Fibroblast of skin of right biceps (primary cell): Measurements from ENCODE around the gene EYA2.

Experiments
- DNase-seq: peaks from one replicate; pipeline ENCODE4 v3.0.0-alpha.2; 2013

The EYA2 gene

DNA sequence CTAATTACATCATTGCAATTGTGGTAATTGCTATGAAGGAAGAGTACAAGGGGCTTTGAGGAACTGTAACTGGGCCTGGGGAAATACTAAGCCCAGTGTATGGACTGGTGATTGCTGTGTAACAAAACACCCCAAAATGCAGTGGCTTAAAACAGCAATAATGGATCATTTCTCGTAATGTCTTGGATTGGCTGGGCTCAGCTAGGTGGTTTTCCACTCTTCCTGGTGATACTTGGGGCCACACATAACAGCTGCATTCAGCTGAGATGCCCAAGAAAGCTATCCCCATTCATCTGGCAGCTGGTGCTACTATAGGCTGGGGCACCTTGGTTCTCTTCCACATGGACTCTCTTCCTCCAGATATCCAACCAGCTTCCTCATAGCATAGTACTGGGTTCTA lies 150.3 kb downstream of the EYA2 start:
- no peak for DNase-seq

DNA sequence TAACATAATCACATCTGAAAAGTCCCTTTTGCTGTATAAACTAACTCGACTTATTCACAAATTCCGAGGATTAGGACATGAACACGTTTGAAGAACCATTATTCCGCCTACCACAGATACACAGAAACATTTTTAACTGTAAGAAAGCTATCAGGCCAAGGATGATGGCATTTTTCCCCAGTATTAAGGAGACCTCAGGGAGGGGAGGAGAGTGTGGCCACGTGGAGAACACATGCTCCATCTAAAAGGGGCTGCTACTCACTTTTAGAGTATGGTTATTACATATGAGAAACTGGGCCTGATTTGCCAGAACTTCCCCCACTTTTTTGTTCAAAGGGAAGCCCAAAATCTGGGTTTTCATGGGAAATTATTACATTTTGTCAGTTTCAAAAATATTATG lies 153.4 kb downstream of the EYA2 start:
- no peak for DNase-seq

DNA sequence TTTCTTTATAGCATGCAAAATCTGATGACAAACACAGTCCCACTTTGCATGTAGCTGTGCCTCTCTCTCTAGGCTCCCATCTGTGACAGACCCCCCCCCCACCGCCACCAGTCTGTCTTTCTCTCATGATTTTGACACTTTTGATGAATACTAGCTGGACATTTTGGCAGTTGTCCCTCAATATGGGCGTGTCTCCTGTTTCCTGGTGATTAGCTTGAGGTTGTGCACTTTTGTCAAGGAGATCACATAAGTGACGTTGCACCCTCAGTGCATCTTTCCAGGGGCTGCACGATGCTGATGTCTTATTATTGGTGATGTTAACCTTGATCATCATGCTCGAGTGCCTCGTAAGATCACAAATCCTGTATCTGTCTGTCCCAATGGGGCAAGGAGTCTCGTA lies 155.1 kb downstream of the EYA2 start:
- DNase-seq, result no peak

- no peak for DNase-seq
Observed at GRCh38 chr20:47050996-47051395, 156.4 kb downstream of the EYA2 start.

GRCh38 chr20:47051936-47052526 lies 157.4 kb downstream of the EYA2 start:
- no peak for DNase-seq

DNA sequence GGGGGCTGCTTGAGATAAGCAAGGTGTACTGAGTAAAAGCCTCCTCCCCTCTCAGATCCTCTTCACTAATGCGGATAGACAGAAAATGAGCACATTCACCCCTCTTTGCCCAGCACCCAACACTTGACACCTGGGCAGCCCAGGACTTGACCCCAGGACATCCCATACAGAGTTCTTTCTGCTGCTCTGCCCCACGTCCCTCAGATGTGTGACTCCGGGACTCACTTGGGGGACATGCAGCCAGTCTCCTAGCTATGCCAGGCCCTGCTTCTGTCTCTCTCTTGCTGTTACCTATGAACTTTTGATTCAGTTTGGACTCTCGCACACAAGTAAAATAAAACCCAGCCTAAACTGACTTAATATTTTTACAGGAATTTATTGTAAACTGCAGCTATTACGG lies 159.9 kb downstream of the EYA2 start:
- no peak for DNase-seq

DNA sequence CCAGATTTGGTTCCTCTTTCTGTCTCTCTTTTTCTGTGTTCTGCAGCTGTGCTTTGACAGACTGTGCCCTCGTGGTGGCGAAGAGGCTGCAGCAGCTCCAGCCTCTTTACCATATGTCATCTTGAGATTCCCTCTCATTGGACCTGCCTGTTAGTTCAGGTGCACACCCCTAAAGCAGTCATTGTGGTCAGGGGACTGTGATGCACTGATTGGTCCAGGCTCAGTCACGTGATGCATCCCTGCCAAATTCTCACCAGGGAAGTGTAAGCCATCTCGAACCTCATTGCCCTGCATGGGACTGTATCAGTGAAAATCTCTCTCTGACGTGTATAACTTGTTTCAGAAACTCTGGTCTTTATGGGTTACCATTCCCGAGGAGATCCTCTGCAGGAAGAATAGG lies 160.3 kb downstream of the EYA2 start:
- no peak for DNase-seq

DNA sequence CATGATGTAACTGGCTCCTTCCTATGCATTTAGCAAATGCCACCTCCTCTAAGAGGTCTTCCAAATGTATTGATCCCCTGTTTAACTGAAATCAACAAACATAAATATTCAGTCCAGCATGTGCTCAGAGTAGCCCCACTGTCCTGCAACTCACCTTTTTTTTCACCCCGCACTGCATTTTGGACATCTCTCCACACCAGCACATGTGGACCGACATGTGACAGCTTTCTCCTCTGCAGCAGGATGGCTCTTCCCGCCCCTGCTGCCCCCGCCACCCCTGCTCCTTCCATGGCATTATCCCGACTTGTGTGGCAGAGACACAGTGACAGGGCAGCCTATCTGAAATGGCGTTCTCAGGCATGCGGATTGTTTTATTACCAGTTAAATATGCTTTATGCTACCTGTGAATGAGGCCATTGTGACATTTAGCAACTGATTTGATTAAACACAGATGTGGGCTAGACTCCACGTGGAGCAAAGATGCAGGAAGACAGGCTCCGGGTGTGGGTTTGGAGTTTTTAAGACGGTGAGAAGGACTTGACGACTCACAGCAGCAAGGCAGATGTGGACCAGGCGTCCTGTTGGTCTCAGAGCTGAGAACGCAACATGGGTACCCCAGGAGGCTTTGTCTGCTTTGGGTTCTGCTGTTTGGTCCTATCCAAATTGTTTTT lies 161.2 kb downstream of the EYA2 start:
- DNase-seq, result peak; percentile 43

DNA sequence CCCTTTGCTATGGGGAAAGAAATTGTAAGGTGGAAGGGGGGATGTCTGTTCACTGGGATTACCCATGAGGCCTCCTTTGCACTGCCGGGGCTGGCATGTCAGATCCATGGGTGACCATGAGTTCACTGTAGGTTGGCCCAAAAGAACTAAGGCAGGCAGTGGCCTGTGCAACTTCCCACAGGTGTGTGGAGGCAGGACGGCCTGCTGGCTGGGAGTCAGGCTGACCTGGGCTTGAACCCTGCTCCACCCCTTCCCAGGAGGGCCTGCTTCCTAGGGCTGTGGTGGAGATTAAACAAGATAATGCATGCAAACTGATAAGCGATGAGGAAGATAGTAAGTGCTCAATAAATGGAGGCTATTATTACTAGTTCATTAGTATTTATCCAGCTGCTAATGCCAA lies 163.0 kb downstream of the EYA2 start:
- DNase-seq, result no peak

- no peak for DNase-seq
Observed at GRCh38 chr20:47058236-47058635, 163.6 kb downstream of the EYA2 start.

GRCh38 chr20:47059536-47059935 lies 164.9 kb downstream of the EYA2 start:
- DNase-seq, result no peak

GRCh38 chr20:47061549-47061948 lies 166.9 kb downstream of the EYA2 start:
- DNase-seq, result no peak

DNA sequence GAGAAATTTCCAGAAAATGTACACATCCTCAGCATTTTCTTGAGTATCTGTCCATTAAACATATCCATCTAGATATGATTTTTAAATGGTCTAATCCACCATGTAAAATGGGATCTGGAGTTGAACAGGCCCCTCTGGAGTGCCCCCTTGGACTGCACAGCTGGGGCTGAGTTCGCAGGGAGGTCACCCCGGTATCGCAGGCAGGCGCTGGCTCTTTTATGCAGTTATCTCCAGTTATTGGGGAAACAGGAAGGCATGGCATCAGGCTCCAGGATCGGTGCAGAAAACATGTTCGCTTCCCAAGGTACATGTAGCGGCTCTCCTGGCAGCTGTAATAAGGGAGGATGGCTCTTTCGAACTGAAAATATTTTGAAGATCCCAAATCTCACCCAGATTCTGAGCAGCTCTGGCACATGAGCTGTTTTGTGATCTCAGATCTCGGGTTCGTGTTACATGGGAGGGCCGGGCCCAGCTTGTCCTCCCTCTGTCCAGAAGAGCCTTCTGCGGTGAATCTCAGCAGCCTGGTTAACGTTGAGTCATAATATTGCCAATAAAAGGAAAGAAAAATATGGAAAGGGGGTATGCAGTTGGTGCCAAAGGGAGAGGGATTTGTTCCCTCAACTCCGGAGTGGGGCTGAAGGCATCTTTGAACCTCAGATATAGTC lies 167.7 kb downstream of the EYA2 start:
- DNase-seq, result no peak

DNA sequence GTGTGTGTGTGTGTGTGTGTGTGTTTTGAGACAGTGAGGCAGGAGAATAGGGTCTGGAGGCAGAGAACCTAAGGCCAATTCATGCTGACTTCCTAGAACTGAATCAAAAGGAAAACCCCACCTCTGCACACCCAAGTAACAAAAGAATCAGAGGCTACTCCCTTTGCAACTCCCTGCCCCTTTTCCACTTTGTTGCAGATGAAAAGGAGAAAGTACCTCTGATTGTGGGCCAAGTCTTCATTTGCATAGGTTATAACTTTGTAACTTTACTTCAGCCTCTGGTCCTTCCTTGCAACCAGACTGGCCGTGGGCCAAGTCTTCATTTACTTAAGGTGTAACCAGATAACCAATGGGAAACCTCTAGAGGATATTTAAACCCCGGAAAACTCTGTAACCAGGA lies 168.8 kb downstream of the EYA2 start:
- no peak for DNase-seq

GRCh38 chr20:47063808-47064207 lies 169.2 kb downstream of the EYA2 start:
- DNase-seq, result no peak

GRCh38 chr20:47066484-47067270 lies 172.0 kb downstream of the EYA2 start:
- no peak for DNase-seq

DNA sequence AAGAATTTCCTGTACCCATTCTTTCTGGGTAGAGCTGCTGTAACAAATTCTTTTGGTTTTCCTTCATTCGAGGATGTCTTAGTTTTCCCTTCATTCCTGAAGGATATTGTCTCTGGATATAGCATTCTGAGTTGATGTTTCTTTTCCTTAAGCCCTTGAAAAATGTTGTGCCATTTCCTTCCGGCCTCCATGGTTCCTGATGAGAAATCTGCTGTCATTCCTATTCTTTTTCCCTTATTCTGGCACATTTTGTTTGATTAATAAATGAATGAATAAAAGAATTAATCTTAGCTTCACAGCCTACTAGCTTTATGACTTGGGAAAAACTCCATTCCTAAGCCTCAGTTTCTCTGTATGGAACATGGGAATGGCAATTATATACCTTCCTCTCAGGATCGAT lies 173.1 kb downstream of the EYA2 start:
- DNase-seq, result no peak

- peak; percentile 7 for DNase-seq
Observed at GRCh38 chr20:47070176-47070575, 175.5 kb downstream of the EYA2 start.

DNA sequence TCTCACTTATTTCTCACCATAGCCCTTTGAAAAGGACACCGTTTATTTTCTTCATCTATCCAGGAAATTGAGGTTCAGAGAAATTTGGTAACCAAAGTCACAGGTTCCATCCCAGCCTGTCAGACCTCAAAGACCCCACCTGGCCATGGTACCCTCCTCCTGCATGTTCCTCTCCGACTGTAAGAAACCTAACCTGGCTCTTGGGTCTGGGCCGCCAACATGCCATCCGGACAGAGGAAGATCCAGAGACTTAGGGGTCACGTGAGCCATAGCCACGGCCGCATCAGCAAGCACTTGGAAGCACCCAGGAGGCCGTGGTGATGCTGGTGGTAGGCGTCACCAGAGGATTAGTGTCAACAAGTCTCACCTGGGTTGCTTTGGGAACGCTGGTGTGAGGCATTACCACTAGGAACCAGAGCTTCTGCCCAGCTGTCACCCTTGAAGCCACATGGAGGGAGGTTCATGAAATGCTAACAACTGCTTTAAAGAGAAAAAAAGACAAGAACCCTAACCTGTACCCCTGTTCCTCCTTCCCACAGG lies 177.1 kb downstream of the EYA2 start:
- no peak for DNase-seq

- no peak for DNase-seq
Observed at GRCh38 chr20:47073766-47074475, 179.3 kb downstream of the EYA2 start.

DNA sequence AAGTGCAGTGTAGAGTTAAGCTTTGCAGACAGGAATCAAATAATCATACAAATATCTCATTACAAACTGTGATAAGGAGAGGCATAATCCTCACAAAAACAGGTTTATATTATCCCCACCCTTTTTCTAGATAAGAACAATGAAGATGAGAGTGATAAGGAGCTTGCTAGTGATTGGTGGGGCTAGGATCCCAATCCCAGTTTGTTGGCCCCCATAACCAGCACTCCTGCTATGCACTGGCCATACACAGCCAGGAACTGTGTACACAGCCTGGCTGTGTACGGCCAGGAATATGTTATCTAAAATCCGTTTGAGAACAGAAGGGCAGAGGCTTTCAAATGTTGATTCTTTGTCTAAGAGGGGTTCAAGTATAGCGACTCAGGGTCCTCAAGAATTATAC lies 180.6 kb downstream of the EYA2 start:
- no peak for DNase-seq

GRCh38 chr20:47079047-47079446 lies 184.4 kb downstream of the EYA2 start:
- DNase-seq, result no peak

- DNase-seq, result no peak
Observed at GRCh38 chr20:47080365-47080764, 185.7 kb downstream of the EYA2 start.
